ENCODE data around the gene BTBD10.

DNA sequence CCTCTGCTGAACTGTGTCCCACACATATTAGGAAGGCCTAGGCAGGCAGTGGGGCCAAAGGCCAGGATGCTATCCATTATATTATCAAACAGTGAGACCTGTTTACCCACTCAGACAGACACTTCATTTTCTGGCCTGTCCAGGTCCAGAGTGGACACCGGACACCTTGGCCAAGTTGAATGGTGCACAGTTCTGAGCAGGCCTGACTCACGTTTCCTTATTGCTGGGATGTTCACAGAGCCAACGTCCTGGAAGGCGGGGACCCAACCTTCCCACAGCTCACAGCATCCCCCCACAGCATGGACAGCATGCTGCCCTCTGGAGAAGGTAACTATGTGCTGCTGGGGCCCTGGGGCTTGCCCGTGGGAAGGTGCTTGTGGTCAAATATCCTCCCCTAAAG, 86.6 kb downstream of the BTBD10 start:
- TF ChIP-seq POLR2A (IDR thresholded peaks at IDR 0.05) (no peak), POLR2AphosphoS5 (IDR thresholded peaks at IDR 0.05) (no peak)
- TF ChIP-seq, protein P1, sequence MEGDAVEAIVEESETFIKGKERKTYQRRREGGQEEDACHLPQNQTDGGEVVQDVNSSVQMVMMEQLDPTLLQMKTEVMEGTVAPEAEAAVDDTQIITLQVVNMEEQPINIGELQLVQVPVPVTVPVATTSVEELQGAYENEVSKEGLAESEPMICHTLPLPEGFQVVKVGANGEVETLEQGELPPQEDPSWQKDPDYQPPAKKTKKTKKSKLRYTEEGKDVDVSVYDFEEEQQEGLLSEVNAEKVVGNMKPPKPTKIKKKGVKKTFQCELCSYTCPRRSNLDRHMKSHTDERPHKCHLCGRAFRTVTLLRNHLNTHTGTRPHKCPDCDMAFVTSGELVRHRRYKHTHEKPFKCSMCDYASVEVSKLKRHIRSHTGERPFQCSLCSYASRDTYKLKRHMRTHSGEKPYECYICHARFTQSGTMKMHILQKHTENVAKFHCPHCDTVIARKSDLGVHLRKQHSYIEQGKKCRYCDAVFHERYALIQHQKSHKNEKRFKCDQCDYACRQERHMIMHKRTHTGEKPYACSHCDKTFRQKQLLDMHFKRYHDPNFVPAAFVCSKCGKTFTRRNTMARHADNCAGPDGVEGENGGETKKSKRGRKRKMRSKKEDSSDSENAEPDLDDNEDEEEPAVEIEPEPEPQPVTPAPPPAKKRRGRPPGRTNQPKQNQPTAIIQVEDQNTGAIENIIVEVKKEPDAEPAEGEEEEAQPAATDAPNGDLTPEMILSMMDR (IDR thresholded peaks at IDR 0.05) = no peak
